Upper lobe of left lung (tissue), 4 donors: ENCODE results near the gene MAP2K5.

Source experiments
- CTCF ChIP-seq, 6 experiments: fragments of 450-650 bp in 4 of 6; fragments of 200-600 bp in 2 of 6; sonication (generic) in 2 of 6; IDR thresholded peaks; one replicate each; pipeline ENCODE4 v1.5.1; 2016 to 2019; ENCODE audit warnings: antibody characterized with exemption in 6 of 6
- POLR2A ChIP-seq, 4 donors: fragments of 450-650 bp; IDR thresholded peaks; one replicate each; pipeline ENCODE4 v1.5.1; 2016 to 2017; ENCODE audit warnings: antibody characterized with exemption in 4 of 4, mild to moderate bottlenecking in 2 of 4
- POLR2AphosphoS5 ChIP-seq, 2 donors: sonication (generic); formaldehyde crosslinking; IDR thresholded peaks; one replicate each; pipeline ENCODE4 v1.5.1; 2017; ENCODE audit warnings: antibody characterized with exemption in 2 of 2

- TF ChIP-seq CTCF (IDR thresholded peaks at IDR 0.05): no peak
- no peak for TF ChIP-seq POLR2A (IDR thresholded peaks at IDR 0.05)
- TF ChIP-seq POLR2AphosphoS5 (IDR thresholded peaks at IDR 0.05): no peak
Measured at GRCh38 chr15:67746450-67746849, 203.9 kb downstream of the MAP2K5 start.
